H1 (cell line): ENCODE measurements around the gene FADS3. TPM values are rescaled to one million over a fixed set of nuclear protein-coding genes. Genes with fewer than 3 reads are reported as not detected.
A peak's percentile ranks its signal among the peaks of the same experiment; 100 is the strongest.

Experiments used
- CTCF ChIA-PET: fragments of 300-600 bp; sonication (Branson Sonifier 250); formaldehyde crosslinking; loops from one replicate; lab custom pipeline; 2021; ENCODE audit not compliant: partially characterized antibody; lab: Charles Lee
- POLR2A ChIA-PET: fragments of 300-600 bp; sonication (Branson Sonifier 250); formaldehyde crosslinking; loops from one replicate; lab custom pipeline; 2021; ENCODE audit warnings: inconsistent platforms; ENCODE audit not compliant: partially characterized antibody; lab: Charles Lee
- DNase-seq, 2 experiments: peaks; one replicate each; pipeline versions ENCODE4 v3.0.0 to v3.0.0-alpha.2; 2010 to 2022; ENCODE audit warnings: low spot score in 2 of 2, low read depth in 1 of 2, mixed read lengths in 1 of 2
- FAIRE-seq: peaks from 2 replicates; lab custom pipeline; 2011; peaks lifted over from hg19 to GRCh38; lab: Jason Lieb, UNC
- H2AFZ ChIP-seq: 2 replicates; pipeline ENCODE4 v1.8.1; 2012; ENCODE audit warnings: low read length, inconsistent platforms
- H2AK5ac ChIP-seq: 2 replicates; pipeline ENCODE4 v1.6.1; 2013; ENCODE audit warnings: low read depth, low read length
- H2BK120ac ChIP-seq: replicated peaks from 2 replicates; pipeline ENCODE3; 2013; ENCODE audit warnings: low read depth, low read length, inconsistent platforms
- H2BK12ac ChIP-seq: 2 replicates; pipeline ENCODE4 v1.6.1; 2013; ENCODE audit warnings: low read depth, low read length
- H2BK15ac ChIP-seq: 2 replicates; pipeline ENCODE4 v1.6.1; 2013; ENCODE audit warnings: low read length
- H2BK20ac ChIP-seq: 2 replicates; pipeline ENCODE4 v1.6.1; 2013; ENCODE audit warnings: low read length
- H2BK5ac ChIP-seq: 2 replicates; pipeline ENCODE4 v1.6.1; 2013; ENCODE audit warnings: low read depth, low read length
- H3K14ac ChIP-seq: 2 replicates; pipeline ENCODE4 v1.6.1; 2013; ENCODE audit warnings: inconsistent platforms; ENCODE audit not compliant: insufficient read length
- H3K18ac ChIP-seq: 2 replicates; pipeline ENCODE4 v1.6.1; 2013; ENCODE audit warnings: low read length; ENCODE audit errors: extremely low read depth
- H3K23ac ChIP-seq: 2 replicates; pipeline ENCODE4 v1.6.1; 2013; ENCODE audit warnings: inconsistent platforms; ENCODE audit not compliant: insufficient read length
- H3K23me2 ChIP-seq: 2 replicates; pipeline ENCODE4 v1.6.1; 2013; ENCODE audit warnings: low read depth, low read length
- H3K27ac ChIP-seq: 2 replicates; pipeline ENCODE4 v1.6.1; 2011; ENCODE audit warnings: low read depth, low read length, inconsistent platforms
- H3K27me3 ChIP-seq, 4 experiments: replicated peaks in 1 of 4; 1 replicate in 1 of 4; 2 replicates in 3 of 4; pipeline versions ENCODE4 v1.6.1 to v1.8.1; 2011 to 2013; ENCODE audit warnings: low read length in 3 of 4, mild to moderate bottlenecking in 3 of 4, inconsistent platforms in 2 of 4, mixed read lengths in 2 of 4, moderate library complexity in 1 of 4; ENCODE audit not compliant: control insufficient read depth in 3 of 4, insufficient read depth in 3 of 4; ENCODE audit errors: extremely low read depth in 1 of 4
- H3K36me3 ChIP-seq, 4 experiments: 2 replicates each; pipeline versions ENCODE4 v1.6.1 to v1.8.1; 2011 to 2013; ENCODE audit warnings: mild to moderate bottlenecking in 4 of 4, low read length in 3 of 4, moderate library complexity in 2 of 4, control low read depth in 1 of 4, inconsistent platforms in 1 of 4; ENCODE audit not compliant: insufficient read depth in 4 of 4, control insufficient read depth in 2 of 4
- H3K4ac ChIP-seq: replicated peaks from 2 replicates; pipeline ENCODE3; 2013; ENCODE audit warnings: low read length, low read depth, mixed read lengths, inconsistent platforms; ENCODE audit not compliant: insufficient read length
- H3K4me1 ChIP-seq, 4 experiments: replicated peaks in 1 of 4; 1 replicate in 1 of 4; 2 replicates in 3 of 4; pipeline versions ENCODE4 v1.6.1 to v1.8.1; 2011 to 2013; ENCODE audit warnings: low read length in 3 of 4, inconsistent platforms in 2 of 4, mixed read lengths in 1 of 4; ENCODE audit not compliant: insufficient read depth in 4 of 4, control insufficient read depth in 3 of 4
- H3K4me2 ChIP-seq, 2 experiments: 2 replicates each; pipeline versions ENCODE4 v1.6.1 to v1.8.1; 2011 to 2013; ENCODE audit warnings: low read depth in 2 of 2, low read length in 2 of 2, control low read depth in 1 of 2, inconsistent platforms in 1 of 2, mild to moderate bottlenecking in 1 of 2; ENCODE audit not compliant: insufficient read depth in 1 of 2
- H3K4me3 ChIP-seq, 4 experiments: fragments of 200-600, 300-600 bp in 1 of 4; sonication (generic), shearing (Covaris generic), sonication (Bioruptor Twin) in 1 of 4; 2 replicates each; pipeline versions ENCODE4 v1.5.1 to v1.8.1; 2011 to 2016; ENCODE audit warnings: low read length in 4 of 4, low read depth in 3 of 4, control low read depth in 2 of 4, inconsistent platforms in 2 of 4, mild to moderate bottlenecking in 2 of 4, mixed read lengths in 1 of 4, moderate library complexity in 1 of 4; ENCODE audit not compliant: insufficient read depth in 2 of 4; ENCODE audit errors: extremely low read depth in 1 of 4
- H3K56ac ChIP-seq: replicated peaks from 2 replicates; pipeline ENCODE3; 2013; ENCODE audit warnings: low read depth, mild to moderate bottlenecking, mixed read lengths, low read length, inconsistent platforms; ENCODE audit not compliant: insufficient read length
- H3K79me1 ChIP-seq: 2 replicates; pipeline ENCODE4 v1.6.1; 2013; ENCODE audit warnings: low read depth, low read length, control low read depth
- H3K79me2 ChIP-seq, 2 experiments: 2 replicates each; pipeline versions ENCODE4 v1.6.1 to v1.8.1; 2012 to 2013; ENCODE audit warnings: low read length in 2 of 2, mild to moderate bottlenecking in 2 of 2, inconsistent platforms in 1 of 2; ENCODE audit not compliant: insufficient read depth in 2 of 2, control insufficient read depth in 1 of 2
- H3K9ac ChIP-seq, 4 experiments: replicated peaks in 1 of 4; 1 replicate in 1 of 4; 2 replicates in 3 of 4; pipeline versions ENCODE4 v1.6.1 to v1.8.1; 2011 to 2013; ENCODE audit warnings: low read depth in 3 of 4, low read length in 3 of 4, control low read depth in 2 of 4, mild to moderate bottlenecking in 2 of 4, moderate library complexity in 2 of 4, inconsistent platforms in 1 of 4; ENCODE audit errors: extremely low read depth in 1 of 4
- H3K9me3 ChIP-seq, 2 experiments: 2 replicates each; pipeline versions ENCODE4 v1.6.1 to v1.8.1; 2012 to 2013; ENCODE audit warnings: mild to moderate bottlenecking in 2 of 2, moderate library complexity in 2 of 2, control low read depth in 1 of 2, inconsistent platforms in 1 of 2, low read depth in 1 of 2, low read length in 1 of 2, mixed read lengths in 1 of 2; ENCODE audit not compliant: insufficient read depth in 2 of 2
- H4K20me1 ChIP-seq, 2 experiments: replicated peaks in 1 of 2; 2 replicates each; pipeline versions ENCODE3 to v1.8.1; 2011 to 2013; ENCODE audit warnings: inconsistent platforms in 2 of 2, low read length in 2 of 2, mild to moderate bottlenecking in 1 of 2; ENCODE audit not compliant: insufficient read depth in 2 of 2, control insufficient read depth in 1 of 2
- H4K5ac ChIP-seq: 2 replicates; pipeline ENCODE4 v1.6.1; 2013; ENCODE audit warnings: low read length, low read depth, mixed read lengths, inconsistent platforms; ENCODE audit not compliant: insufficient read length
- H4K8ac ChIP-seq: 2 replicates; pipeline ENCODE4 v1.8.0; 2013; ENCODE audit warnings: mild to moderate bottlenecking, moderate library complexity, low read length, inconsistent platforms; ENCODE audit not compliant: insufficient read depth; ENCODE audit errors: extremely low read depth
- H4K91ac ChIP-seq: replicated peaks from 2 replicates; pipeline ENCODE3; 2013; ENCODE audit warnings: low read length, mixed read lengths, inconsistent platforms; ENCODE audit not compliant: insufficient read length
- EZH2 ChIP-seq: fragments of 200-600 bp; sonication (generic); IDR thresholded peaks from 2 replicates; pipeline ENCODE4 v1.7.1; 2012; ENCODE audit warnings: low read depth, mild to moderate bottlenecking, moderate library complexity, low read length, inconsistent platforms; ENCODE audit not compliant: severe bottlenecking
- GABPA ChIP-seq: IDR thresholded peaks from 2 replicates; pipeline ENCODE4 v1.6.1; 2011; ENCODE audit warnings: mild to moderate bottlenecking, low read length, moderate library complexity, borderline replicate concordance; ENCODE audit not compliant: insufficient read depth
- GTF2F1 ChIP-seq: IDR thresholded peaks from 2 replicates; pipeline ENCODE4 v1.6.1; 2012; ENCODE audit warnings: low read depth, low read length, improper control_type of control experiment, borderline replicate concordance
- HDAC6 ChIP-seq: IDR thresholded peaks from one replicate; pipeline ENCODE4 v1.7.1; 2012; ENCODE audit warnings: low read depth, mild to moderate bottlenecking, inconsistent platforms, low read length, moderate library complexity
- SAP30 ChIP-seq: fragments of 300-600 bp; sonication (generic); IDR thresholded peaks from 2 replicates; pipeline ENCODE4 v1.7.1; 2012; ENCODE audit warnings: low read length, moderate library complexity, mild to moderate bottlenecking, inconsistent platforms; ENCODE audit not compliant: insufficient read depth, insufficient replicate concordance
- SIRT6 ChIP-seq: IDR thresholded peaks from one replicate; pipeline ENCODE4 v1.7.1; 2012; ENCODE audit warnings: low read length, inconsistent platforms
- TCF12 ChIP-seq: IDR thresholded peaks from 2 replicates; pipeline ENCODE4 v1.6.1; 2011; ENCODE audit warnings: low read depth, mild to moderate bottlenecking, low read length
- WGBS, 2 experiments: shearing (Covaris generic) in 1 of 2; methylation state at CpG; one replicate each; pipeline versions ENCODE4 v1.1.6 to v1.1.7; 2013 to 2015; ENCODE audit warnings: low lambda C conversion rate in 2 of 2, mixed read lengths in 2 of 2, inconsistent platforms in 1 of 2, low coverage in 1 of 2, missing lambda C conversion rate in 1 of 2; ENCODE audit not compliant: insufficient replicate concordance in 2 of 2, insufficient coverage in 1 of 2, insufficient read length in 1 of 2; ENCODE audit errors: extremely low coverage in 1 of 2, missing lambda C conversion rate in 1 of 2; 5-methylcytosine and 5-hydroxymethylcytosine counted together
- polyA plus RNA-seq, 7 experiments: library from polyadenylated mRNA; depleted of rRNA in 3 of 7; stranded (reverse) in 5 of 7; unstranded in 2 of 7; fragments of >200 nt in 5 of 7; fragments of 200-250 nt in 2 of 7; gene quantifications; 1 replicate in 5 of 7; 2 replicates in 1 of 7; 4 replicates in 1 of 7; pipeline versions ENCODE4 v1.2.1 to v1.2.3, GENCODE V29; 2011 to 2013; ENCODE audit warnings: missing spikeins in 2 of 7, mixed read lengths in 2 of 7
- total RNA-seq: library from RNA; stranded (reverse); fragmentation: NEBNext Ultra II Directional; extraction: Animal tissue kit (Norgen Biotek cat#: 25700); gene quantifications from 2 replicates; pipeline ENCODE4 v1.2.1, GENCODE V29; 2021

Gene FADS3
- total and polyA plus RNA-seq, 2 of the 8 experiments (the other 6 are each of a cell fraction or from before 2014, with no cell fraction given): 43.8 to 76.3 TPM

DNA sequence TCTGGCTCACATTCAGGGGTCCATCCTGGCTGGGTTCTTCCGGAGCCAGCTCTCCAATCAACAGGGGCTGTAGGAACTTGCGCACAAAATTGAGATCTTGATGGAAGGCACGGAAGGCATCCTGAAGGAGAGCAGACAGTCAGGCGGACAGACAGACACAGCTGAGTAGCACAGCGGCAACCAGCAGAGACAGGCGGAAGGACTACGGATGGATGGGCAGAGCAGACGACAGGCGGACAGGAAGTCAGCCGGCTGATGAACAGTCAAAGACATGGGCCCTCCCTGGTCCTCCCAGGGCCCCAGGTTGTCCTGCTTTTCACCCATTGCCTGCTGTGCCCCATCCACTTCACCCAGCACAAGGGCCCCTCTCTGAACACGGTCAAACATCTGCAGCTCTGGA lies 11.3 kb downstream of the FADS3 start:
- Histone ChIP-seq H4K5ac (no peak overlapping the region), H3K79me1 (no peaks in the 10 kb centered on the region; the same call in 1 of the 2 replicates), H2AFZ (no peak overlapping the region), H3K4me3 (no peak overlapping the region), H3K9ac (no peak overlapping the region), H4K91ac (peak overlapping the region; percentile 93), H3K14ac (no peak overlapping the region), H2BK120ac (no peak overlapping the region), H3K23me2 (no peaks in the 10 kb centered on the region), H2BK15ac (peak overlapping the region; percentile 53; the same call in 1 of the 2 replicates), H3K4me1 (peaks cover 0 to 13% (median 8%) of the 10 kb centered on the region in 4 experiments; a peak in 5 of 7 replicates), H3K27ac (no peak overlapping the region)
- DNase-seq: no peak
- WGBS, 2 experiments: 95% methylated on average over 11 of the region's 11 CpGs; no CpG with 5 or more reads in 1 of the 2 experiments
- TF ChIP-seq GABPA: no peak
- TF ChIP-seq GTF2F1: no peak
- no peak for TF ChIP-seq SAP30
- no peak for TF ChIP-seq EZH2
- TF ChIP-seq TCF12: no peak
- TF ChIP-seq HDAC6: no peak
- no peak for TF ChIP-seq SIRT6
- TF ChIP-seq, all 59 proteins: peak for 0
- H2BK5ac ChIP-seq: peak overlapping the region; percentile 52; the same call in 1 of the 2 replicates
- no peaks in the 10 kb centered on the region for H3K9me3 ChIP-seq
- peak overlapping the region; percentile 80; the same call in 1 of the 2 replicates for H2BK20ac ChIP-seq
- H4K8ac ChIP-seq: 0 out of 2 replicates have a peak overlapping the region, but pooled peaks have one; percentile 23
- H3K36me3 ChIP-seq: peaks cover 0 to 4% (median 0%) of the 10 kb centered on the region in 4 experiments; a peak in 1 of 8 replicates
- H3K4me2 ChIP-seq: no peak overlapping the region; a peak in 1 of 4 replicates
- CTCF ChIA-PET: interaction anchor here (0.6 to 13.5 kb wide), 9 partner anchors 9 to 444 kb away, joined by 3 to 172 read pairs (median 9); no protein-coding TSS in a partner anchor
- H2BK12ac ChIP-seq: peak overlapping the region; percentile 92; the same call in 1 of the 2 replicates
- peak overlapping the region; percentile 53; the same call in 1 of the 2 replicates for H2AK5ac ChIP-seq
- H3K56ac ChIP-seq: no peak overlapping the region
- H4K20me1 ChIP-seq: peaks cover 0 to 6% of the 10 kb centered on the region in 2 experiments
- H3K4ac ChIP-seq: no peak overlapping the region
- H3K18ac ChIP-seq: no peak overlapping the region
- H3K79me2 ChIP-seq: no peaks in the 10 kb centered on the region
- POLR2A ChIA-PET: interaction anchor here (1.0 to 4.1 kb wide), 9 partner anchors 8 to 86 kb away, joined by 3 to 15 read pairs (median 5); partner anchors contain the start of genes FADS1 and FADS2
- H3K23ac ChIP-seq: no peak overlapping the region
- no peaks in the 10 kb centered on the region for H3K27me3 ChIP-seq
- FAIRE-seq: no peak
